Measurements from ENCODE around the gene USP34.

The USP34 gene

GRCh38 chr2:61368687-61369665 lies 101.9 kb downstream of the USP34 start:
- no peak for DNase-seq

DNA sequence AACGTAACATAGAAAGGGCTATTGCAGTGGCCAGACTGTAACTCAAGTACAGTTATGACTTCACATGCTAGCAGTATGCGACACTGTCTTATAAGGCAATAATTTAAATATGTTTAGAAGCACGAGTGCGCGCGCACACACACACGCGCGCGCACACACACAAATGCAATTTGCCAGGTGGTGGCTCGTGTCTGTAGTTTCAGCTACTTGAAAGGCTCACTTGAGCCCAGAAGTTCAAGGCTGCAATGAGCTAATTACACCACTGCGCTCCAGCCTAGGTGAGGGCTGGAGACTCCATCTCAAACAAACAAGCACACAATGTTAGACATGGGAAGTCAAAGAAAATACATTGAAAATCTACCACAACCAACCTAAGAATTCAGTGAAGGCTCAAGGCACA lies 103.7 kb downstream of the USP34 start:
- no peak for DNase-seq

- no peak for DNase-seq
These were observed 107.3 kb downstream of the USP34 start for GRCh38 chr2:61363580-61363979.

DNA sequence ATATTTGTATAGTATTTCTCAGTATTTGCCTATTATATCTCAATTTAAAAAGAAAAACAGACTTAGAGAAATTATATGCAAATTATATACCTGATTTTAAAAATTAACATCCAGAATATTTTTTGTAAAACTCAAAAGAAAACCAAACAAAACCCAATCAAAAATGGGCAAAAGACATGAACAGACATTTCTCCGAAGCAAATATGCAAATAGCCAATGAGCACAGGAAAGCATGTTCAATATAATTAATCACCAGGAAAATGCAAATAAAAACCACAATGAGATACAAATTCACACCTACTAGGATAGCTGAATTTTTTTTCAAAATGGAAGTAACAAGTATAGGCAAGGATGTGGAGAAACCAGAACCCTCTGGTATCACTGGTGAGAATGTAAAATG lies 108.0 kb downstream of the USP34 start:
- no peak for DNase-seq

- no peak for DNase-seq
These were observed 109.8 kb downstream of the USP34 start for GRCh38 chr2:61361068-61361467.

DNA sequence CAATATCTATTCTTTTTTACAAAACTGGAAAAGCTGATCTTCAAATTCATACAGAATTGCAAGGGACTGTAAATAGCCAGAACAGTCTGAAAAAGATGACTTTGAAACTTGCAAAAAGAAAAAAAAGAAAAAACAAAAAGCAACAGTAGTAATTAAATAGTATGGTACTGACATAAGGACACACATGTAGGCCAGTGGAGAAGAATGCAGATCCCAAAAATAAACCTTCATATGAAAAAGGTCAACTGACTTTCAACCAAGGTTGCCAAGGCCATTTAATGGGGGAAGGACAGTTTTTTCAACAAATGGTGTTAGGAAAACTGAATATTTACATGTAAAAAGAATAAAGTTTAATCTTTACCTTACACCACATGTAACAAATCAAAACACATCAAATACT lies 111.8 kb downstream of the USP34 start:
- DNase-seq: no peak

DNA sequence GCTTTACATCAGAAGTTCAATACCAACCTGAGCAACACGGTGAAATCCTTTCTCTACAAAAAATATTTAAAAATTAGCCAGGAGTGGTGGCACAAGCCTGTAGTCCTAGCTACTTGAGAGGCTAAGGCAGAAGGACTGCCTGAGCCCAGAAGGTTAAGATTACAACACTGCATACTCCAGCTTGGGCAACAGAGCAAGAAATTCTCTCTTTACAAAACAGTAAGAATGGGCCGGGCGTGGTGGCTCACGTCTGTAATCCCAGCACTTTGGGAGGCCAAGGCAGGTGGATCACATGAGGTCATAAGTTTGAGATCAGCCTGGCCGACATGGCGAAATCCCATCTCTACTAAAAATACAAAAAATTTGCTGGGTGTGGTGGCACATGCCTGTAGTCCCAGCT lies 113.2 kb downstream of the USP34 start:
- DNase-seq: no peak

GRCh38 chr2:61356958-61357350 lies 113.9 kb downstream of the USP34 start:
- no peak for DNase-seq

DNA sequence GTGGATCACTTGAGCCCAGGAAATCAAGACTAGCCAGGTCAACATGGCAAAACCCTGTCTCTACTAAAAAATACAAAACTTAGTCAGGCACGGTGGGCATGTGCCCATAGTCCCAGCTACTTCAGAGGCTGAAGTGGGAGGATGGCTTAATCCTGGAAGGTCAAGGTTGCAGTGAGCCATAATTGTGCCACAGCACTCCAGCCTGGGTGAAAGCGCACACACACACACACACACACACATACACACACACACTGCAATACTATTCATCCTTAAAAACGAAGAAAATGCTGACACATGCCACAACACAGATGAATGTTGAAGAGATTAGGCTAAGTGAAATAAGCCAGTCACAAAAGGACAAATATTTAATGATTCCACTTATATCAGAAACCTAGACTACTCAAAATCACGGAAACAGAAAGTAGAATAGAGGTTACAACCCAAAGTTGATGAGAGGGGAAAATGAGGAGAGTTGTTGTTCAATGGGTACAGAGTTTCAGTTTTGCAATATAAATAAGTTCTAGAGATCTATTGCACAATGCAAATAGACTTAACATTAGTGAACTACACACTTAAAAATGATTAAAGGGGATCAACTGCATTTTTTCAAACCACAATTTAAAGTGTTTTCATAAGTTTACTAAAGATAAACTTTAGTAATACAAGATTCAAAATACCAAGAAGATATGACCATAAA lies 114.5 kb downstream of the USP34 start:
- DNase-seq: no peak

DNA sequence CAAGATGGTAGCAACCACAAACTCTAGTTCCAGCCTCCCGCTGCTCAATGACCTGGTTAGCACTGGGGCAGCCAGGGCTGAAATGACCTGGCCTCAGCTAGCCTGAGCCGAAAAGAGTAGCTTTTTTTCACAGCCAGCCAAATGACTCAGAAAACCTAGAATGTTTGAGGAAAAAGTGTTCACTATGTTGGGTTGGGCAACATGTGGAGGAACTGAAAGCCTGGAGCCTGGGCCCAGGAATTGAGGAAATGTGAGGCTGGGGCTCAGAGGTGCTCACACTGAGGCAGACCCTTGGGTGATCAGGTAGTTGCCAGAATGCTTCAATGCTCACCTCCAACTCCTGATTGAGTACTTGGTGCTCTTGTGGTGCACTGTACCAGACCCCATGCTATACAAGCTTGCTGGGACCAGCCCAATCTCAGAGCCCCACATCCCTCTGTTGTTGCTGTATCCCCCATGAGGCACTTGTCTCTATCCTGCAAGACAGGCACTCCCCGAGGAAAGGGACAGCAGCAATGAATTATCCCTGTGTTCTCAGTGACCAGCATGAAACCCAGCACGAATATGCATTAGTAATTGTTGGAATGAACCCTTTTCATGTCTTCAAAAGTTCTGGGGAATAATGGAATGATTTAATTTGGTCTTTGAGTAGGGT lies 116.2 kb downstream of the USP34 start:
- no peak for DNase-seq

GRCh38 chr2:61353909-61354308 lies 117.0 kb downstream of the USP34 start:
- DNase-seq: no peak

DNA sequence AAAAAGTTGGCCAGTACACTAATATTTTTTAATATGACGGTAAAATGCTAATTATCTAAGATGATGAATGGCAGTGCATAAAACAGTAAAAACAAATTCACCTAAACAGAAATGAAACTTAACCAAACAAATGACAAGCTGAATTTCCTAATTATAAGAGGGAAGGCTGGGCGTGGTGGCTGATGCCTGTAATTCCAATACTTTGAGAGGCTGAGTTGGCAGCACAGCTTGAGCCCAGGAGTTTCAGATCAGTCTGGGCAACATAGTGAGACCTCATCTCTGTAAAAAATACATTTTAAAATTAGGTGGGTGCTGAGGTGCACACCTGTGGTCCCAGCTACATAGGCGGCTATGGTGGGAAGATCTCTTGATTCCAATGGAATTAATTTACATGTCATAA lies 120.1 kb downstream of the USP34 start:
- no peak for DNase-seq

- no peak for DNase-seq
These were observed 127.7 kb downstream of the USP34 start for GRCh38 chr2:61343141-61343540.

DNA sequence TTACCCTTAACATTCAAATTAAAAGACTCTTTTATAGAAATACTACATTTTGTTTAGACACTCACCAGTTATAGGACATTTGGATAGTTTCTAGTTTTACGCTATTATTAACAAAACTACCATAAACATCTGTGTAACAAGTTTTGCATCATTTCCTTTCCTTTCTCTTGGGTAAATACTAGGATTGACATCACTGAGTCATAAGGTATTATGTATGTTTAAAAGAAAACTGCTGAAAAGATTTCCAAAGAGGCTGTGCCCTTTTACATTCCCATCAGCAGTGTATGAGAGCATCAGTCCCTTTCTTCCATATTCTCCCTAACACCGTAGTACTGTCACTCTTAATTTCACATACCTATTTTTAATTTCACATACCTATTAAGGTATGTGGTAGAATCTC lies 130.6 kb downstream of the USP34 start:
- no peak for DNase-seq

- DNase-seq: no peak
These were observed 132.4 kb downstream of the USP34 start for GRCh38 chr2:61338447-61338846.

DNA sequence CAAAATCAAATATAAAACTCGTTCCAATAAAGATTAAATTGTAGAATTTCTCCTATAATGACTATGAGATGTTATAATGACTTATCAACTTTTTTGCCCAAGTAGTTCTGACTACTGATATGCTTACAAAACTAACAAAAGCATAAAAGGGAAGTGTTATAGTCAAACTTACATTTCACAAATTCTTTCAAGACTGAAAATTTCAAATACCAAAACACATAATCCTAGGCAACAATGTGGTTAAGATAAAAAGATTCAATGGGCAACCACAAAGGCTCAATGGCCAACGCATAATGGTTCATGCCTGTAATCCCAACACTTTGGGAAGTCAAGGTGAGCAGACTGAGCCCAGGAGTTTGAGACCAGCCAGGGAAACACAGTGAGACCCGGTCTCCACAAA lies 135.7 kb downstream of the USP34 start:
- no peak for DNase-seq

DNA sequence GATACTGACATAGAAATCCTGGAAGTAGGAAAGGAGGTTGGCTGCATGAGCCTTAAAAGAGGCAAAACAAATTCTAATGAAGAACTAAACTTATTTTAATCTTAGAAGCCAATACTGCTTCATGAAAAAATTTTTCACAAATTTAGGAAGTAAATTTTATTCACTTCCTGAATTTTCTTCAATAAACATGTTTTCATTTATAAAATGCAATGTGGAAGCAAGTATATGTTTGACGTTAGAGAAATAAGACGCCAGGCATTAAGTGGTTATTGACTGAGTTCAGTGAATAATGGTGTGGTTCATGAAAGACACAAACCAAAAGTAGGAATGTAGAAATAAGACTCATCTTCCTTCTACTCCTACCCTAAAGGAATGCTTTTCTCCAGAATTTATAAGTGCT lies 136.4 kb downstream of the USP34 start:
- DNase-seq: no peak

- no peak for DNase-seq
These were observed 142.1 kb downstream of the USP34 start for GRCh38 chr2:61328707-61329251.

- no peak for DNase-seq
These were observed 143.7 kb downstream of the USP34 start for GRCh38 chr2:61327173-61327572.

DNA sequence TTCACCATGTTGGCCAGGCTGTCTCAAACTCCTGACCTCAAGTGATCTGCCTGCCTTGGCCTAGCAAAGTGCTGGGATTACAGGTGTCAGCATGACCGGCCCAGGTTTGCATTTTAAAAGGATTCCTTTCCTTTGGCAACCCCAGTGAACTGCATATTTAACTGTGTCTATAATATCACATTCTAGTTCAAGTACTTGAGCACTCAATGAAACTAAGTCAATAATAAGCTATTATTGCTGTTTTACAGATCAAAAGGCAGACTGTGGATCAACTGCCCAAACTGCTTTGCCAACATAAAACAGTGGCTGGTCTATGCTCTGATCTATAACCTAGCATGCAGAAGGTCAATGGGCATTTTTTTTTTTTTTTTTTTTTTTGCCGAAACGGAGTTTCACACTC lies 144.5 kb downstream of the USP34 start:
- no peak for DNase-seq

DNA sequence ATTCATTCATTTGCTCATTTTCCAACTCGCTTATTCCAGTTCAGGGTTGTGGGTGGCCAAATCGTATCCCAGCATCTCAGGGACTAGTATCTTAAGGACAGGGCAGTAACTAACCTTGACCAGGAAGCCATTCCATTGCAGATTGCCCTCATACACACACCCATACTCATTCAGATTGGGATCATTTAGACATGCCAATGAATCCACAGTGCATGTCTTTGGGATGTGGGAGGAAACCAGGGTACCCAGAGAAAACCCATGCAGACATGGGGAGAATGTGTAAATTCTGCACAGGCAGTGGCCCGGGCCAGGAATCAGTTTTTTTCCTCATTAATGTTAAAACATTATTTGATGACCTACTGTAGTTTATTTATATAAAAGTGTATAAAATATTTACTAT lies 150.7 kb downstream of the USP34 start:
- DNase-seq: no peak

GRCh38 chr2:61318553-61318952 lies 152.3 kb downstream of the USP34 start:
- no peak for DNase-seq

DNA sequence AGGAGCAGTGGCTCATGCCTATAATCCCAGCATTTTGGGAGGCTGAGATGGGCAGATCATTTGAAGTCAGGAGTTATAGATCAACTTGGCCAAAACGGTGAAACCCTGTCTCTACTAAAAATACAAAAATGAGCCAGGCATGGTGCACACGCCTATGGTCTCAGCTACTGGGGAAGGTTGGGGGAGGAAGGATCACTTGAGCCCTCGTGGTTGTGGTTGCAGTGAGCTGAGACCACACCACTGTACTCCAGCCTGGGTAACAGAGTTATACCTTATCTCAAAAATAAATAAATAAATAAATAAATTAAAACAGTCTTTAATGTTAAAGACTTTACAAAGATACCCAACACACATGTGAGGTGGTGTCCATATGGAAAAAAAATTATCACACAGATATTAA lies 174.9 kb downstream of the USP34 start:
- no peak for DNase-seq
